ENCODE data around the gene COL6A3. TPM values are rescaled to one million over a fixed set of nuclear protein-coding genes. Genes with fewer than 3 reads are reported as not detected.

COL6A3 gene
- total RNA-seq, 1 donor from 2014 or later = 13.0 TPM

DNA sequence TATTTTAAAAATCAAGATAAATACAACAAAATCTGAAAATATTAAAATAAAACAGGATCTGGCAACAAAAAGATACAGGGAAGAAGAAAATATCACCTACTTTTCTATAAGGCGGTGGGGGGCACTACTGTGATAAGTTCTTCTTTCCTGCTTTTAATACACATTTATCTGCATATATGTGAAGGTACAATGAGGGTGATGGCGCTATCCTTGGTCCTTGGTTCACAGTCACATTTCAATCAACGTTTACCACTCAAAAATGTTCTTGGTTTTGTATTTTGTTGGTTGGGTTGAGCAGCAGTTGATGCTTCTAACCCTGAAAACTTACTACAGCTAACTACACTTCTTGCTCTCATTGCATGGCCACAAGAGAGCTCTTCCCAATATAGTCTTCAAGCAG is 112.4 kb downstream of the COL6A3 start:
- no peak overlapping the region for H3K4me3 ChIP-seq (ENCODE audit: low read depth, low read length)
- DNase-seq (ENCODE audit: low read depth) = no peak
- TF ChIP-seq, protein P1, sequence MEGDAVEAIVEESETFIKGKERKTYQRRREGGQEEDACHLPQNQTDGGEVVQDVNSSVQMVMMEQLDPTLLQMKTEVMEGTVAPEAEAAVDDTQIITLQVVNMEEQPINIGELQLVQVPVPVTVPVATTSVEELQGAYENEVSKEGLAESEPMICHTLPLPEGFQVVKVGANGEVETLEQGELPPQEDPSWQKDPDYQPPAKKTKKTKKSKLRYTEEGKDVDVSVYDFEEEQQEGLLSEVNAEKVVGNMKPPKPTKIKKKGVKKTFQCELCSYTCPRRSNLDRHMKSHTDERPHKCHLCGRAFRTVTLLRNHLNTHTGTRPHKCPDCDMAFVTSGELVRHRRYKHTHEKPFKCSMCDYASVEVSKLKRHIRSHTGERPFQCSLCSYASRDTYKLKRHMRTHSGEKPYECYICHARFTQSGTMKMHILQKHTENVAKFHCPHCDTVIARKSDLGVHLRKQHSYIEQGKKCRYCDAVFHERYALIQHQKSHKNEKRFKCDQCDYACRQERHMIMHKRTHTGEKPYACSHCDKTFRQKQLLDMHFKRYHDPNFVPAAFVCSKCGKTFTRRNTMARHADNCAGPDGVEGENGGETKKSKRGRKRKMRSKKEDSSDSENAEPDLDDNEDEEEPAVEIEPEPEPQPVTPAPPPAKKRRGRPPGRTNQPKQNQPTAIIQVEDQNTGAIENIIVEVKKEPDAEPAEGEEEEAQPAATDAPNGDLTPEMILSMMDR (conservative IDR thresholded peaks at IDR 0.05; ENCODE audit: low read depth, low read length) = no peak

DNA sequence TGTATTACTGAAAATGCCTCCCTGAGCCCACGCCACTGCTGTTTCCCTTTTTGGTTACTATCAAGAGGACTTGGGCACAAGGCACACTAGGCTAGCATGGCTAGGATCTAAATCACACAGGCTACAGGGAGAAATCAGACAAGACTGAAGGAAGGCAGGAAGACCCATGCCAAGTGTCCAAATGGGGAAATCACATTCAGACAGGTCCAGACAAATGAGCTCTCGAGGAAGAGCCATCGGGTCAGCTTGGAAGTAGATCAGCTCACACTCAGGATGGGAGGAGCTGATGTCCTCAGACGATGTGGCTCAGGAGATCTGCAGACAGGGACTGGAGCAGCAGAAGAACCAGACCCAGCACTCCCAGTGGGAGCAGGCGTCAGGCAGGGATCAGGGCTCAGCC is 113.2 kb downstream of the COL6A3 start:
- TF ChIP-seq, protein P1 (conservative IDR thresholded peaks at IDR 0.05; ENCODE audit: low read depth, low read length) = no peak
- H3K4me3 ChIP-seq (ENCODE audit: low read depth, low read length) = no peak overlapping the region

DNA sequence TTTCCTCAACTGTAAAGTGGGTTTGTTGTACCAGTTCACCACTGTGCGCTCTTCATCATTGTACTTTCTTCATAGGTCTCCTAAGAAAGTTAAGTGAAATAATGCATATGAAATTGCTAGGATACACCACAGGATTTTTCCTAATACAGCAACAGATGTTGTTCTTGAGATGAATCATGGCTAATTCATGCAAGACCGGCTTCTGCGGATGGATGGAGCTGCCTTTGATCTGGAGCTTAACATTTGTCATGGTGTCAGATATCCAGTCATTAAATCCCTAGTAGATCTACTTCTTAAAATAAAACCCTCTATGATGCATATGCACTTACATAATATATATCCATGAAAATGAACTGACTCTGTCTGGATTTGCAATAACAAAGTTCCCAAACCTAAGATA is 114.1 kb downstream of the COL6A3 start:
- TF ChIP-seq, protein P1 (conservative IDR thresholded peaks at IDR 0.05; ENCODE audit: low read depth, low read length) = no peak
- peak; percentile 84 for DNase-seq (ENCODE audit: low read depth)
- no peak overlapping the region for H3K4me3 ChIP-seq (ENCODE audit: low read depth, low read length)

More for the DNA sequence above, 113.2 kb downstream of the COL6A3 start:
- no peak for DNase-seq (ENCODE audit: low read depth)

DNA sequence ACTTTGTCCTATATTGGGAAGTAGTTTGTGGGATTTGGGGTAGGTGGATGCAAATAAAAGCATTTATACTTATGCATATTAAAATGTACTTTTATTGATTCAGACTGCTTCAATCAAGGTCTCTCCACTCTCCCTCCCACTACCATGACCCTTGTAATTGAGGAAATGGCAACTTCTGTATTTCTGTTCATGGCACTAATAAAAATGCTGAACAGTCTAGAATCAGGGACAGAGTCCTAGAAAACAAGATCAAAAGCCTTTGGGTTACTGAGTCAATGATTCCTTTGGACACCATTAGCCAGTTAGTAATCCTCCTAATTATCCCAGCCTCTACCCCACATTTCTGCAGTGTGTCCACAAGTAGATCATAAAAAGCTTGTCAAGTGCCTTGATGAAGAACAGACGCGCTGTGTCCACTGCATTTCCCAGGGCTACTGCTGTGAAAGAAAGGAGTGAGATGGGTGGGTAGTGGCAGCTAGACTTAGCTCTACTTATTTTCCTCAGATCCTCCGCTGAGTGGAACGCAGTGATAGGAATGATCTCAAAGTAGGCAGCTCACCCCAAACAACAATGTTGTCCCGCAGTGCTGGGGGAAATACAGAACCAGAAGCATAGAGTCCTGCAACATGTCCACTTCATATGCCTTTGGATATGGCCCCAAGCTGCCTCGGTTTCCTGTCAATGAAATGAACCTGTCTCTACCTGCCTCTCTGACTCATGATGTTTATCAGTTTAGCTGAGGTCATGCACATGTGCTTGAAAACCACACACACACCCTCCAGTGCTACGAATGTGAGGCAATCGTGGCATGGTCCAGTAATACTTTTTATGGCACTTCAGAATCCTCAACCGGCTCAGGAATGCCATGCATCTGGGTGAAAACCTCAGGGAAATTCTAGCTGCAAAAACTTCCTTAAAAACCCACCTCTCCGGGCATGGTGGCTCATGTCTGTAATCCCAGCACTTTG is 115.5 kb downstream of the COL6A3 start:
- H3K4me3 ChIP-seq (ENCODE audit: low read depth, low read length) = no peak overlapping the region
- DNase-seq (ENCODE audit: low read depth) = peak; percentile 80
- TF ChIP-seq, protein P1 (conservative IDR thresholded peaks at IDR 0.05; ENCODE audit: low read depth, low read length) = no peak

DNA sequence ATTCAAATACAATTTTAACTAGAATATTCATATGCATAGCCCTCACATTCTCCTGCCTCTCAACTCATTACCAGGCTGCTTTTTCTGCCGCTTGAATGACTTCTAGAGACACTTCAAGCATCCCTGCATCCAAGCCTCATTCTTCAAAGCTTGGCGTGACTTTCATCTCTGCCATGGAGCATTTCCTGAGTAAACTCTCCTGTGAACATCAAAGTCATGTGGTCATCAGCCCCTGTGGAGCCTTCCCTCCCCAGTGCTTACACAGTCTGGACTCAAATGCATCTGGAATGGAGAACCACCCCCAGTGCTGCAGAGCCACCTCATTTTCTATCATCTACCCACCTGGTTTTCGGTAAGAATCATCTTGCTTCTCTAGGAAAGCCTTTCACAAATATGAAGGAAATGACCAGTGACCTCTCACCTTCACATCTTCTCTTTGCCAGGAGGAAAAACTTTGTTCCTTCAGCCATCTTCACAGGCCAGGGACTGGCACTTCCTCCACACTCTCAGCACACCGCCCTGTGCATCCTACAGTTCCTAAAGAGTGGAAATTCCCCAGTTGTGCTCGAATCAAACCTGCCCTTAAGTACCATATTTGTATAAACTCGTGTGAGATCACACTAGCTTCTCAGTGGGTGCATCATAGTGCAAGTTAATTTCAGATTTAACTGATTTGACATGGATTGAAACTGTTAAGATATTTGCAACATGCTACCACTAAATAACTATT is 116.4 kb downstream of the COL6A3 start:
- no peak for DNase-seq (ENCODE audit: low read depth)
- H3K4me3 ChIP-seq (ENCODE audit: low read depth, low read length) = no peak overlapping the region
- TF ChIP-seq, protein P1 (conservative IDR thresholded peaks at IDR 0.05; ENCODE audit: low read depth, low read length) = no peak

DNA sequence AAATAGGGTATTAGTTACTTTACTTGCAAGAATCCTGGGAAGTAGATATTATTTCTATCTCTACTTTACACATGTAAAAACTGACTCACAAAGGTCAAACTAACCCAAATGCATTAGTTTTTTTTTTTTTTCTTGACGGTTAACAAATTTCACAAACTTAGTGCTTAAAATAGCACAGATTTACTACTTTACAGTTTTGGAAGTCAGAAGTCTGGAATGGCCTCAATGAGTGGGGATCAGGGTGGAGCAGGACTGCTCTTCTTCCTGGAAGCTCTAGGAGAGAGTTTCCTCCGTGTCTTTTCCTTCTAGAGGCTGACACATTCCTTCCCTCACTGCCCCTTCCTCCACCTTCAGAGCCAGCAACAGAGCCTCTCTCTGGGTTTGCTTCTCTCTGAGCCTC is 117.2 kb downstream of the COL6A3 start:
- TF ChIP-seq, protein P1 (conservative IDR thresholded peaks at IDR 0.05; ENCODE audit: low read depth, low read length) = no peak
- H3K4me3 ChIP-seq (ENCODE audit: low read depth, low read length) = no peak overlapping the region
- DNase-seq (ENCODE audit: low read depth) = no peak
